Peyer's patch (tissue), 4 donors: ENCODE data around the gene CAMK2N1. TPM values are rescaled to one million over a fixed set of nuclear protein-coding genes. Genes with fewer than 3 reads are reported as not detected.

Experiments
- DNase-seq, 3 donors: peaks; one replicate each; pipeline ENCODE4 v3.0.0-alpha.2; 2017 to 2019
- H3K27ac ChIP-seq, 4 donors: fragments of 200-600 bp; sonication (generic); one replicate each; pipeline ENCODE4 v1.5.1; 2016 to 2019
- H3K27me3 ChIP-seq, 2 donors: fragments of 200-600 bp; sonication (generic); one replicate each; pipeline ENCODE4 v1.5.1; 2019
- H3K36me3 ChIP-seq, 3 donors: fragments of 200-600 bp; sonication (generic); one replicate each; pipeline ENCODE4 v1.5.1; 2016 to 2019
- H3K4me1 ChIP-seq, 4 donors: fragments of 200-600 bp; sonication (generic); one replicate each; pipeline ENCODE4 v1.5.1; 2016 to 2019
- H3K4me3 ChIP-seq, 4 donors: fragments of 200-600 bp; sonication (generic); 1 replicate in 3 of 4; 2 replicates in 1 of 4; pipeline ENCODE4 v1.5.1; 2016 to 2019; ENCODE audit warnings: mild to moderate bottlenecking in 1 of 4
- H3K9me3 ChIP-seq, 4 donors: fragments of 200-600 bp; sonication (generic); one replicate each; pipeline ENCODE4 v1.5.1; 2016 to 2019; ENCODE audit warnings: mild to moderate bottlenecking in 1 of 4
- POLR2A ChIP-seq, 2 donors: fragments of 450-650 bp; IDR thresholded peaks; one replicate each; pipeline ENCODE4 v1.5.1; 2017; ENCODE audit warnings: antibody characterized with exemption in 2 of 2, mild to moderate bottlenecking in 2 of 2, moderate library complexity in 2 of 2
- total RNA-seq, 4 donors: library from RNA; depleted of rRNA; stranded (reverse); fragments of >200 nt; gene quantifications; one replicate each; pipeline ENCODE4 v1.1.0, GENCODE V29; 2016
- TF ChIP-seq, protein P1 (sequence below), 6 experiments: fragments of 450-650 bp in 4 of 6; fragments of 200-600 bp in 2 of 6; sonication (generic) in 1 of 6; IDR thresholded peaks; one replicate each; pipeline ENCODE4 v1.5.1; 2017 to 2019; ENCODE audit warnings: antibody characterized with exemption in 6 of 6, mild to moderate bottlenecking in 3 of 6, moderate library complexity in 1 of 6

The CAMK2N1 gene
- total RNA-seq, 4 donors from 2014 or later = 18.2 to 89.7 (median 75.1) TPM

DNA sequence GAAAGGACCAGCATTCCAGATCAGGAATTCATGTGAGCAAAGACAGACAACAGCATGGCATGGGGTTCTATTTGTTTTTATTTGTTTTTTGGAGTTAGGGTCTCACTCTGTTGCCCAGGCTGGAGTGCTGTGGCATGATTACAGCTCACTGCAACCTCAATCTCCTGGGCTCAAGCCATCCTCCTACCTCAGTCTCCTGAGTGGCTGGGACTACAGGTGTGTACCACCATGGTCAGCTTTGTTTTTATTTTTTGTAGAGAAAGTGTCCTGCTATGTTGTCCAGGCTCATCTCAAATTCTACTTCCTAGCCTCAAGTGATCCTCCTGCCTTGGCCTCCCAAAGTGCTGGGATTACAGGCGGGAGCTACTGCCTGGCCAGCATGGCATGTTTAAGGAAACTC lies 9.7 kb upstream of the CAMK2N1 start:
- Histone ChIP-seq H3K27me3 (no peaks in the 10 kb centered on the region), H3K27ac (no peak overlapping the region), H3K36me3 (peaks cover 0 to 28% (median 0%) of the 10 kb centered on the region in 3 donors), H3K4me1 (peaks cover 0 to 8% (median 5%) of the 10 kb centered on the region in 4 donors), H3K9me3 (no peaks in the 10 kb centered on the region), H3K4me3 (no peak overlapping the region)
- no peak for DNase-seq
- TF ChIP-seq, protein P1, sequence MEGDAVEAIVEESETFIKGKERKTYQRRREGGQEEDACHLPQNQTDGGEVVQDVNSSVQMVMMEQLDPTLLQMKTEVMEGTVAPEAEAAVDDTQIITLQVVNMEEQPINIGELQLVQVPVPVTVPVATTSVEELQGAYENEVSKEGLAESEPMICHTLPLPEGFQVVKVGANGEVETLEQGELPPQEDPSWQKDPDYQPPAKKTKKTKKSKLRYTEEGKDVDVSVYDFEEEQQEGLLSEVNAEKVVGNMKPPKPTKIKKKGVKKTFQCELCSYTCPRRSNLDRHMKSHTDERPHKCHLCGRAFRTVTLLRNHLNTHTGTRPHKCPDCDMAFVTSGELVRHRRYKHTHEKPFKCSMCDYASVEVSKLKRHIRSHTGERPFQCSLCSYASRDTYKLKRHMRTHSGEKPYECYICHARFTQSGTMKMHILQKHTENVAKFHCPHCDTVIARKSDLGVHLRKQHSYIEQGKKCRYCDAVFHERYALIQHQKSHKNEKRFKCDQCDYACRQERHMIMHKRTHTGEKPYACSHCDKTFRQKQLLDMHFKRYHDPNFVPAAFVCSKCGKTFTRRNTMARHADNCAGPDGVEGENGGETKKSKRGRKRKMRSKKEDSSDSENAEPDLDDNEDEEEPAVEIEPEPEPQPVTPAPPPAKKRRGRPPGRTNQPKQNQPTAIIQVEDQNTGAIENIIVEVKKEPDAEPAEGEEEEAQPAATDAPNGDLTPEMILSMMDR (IDR thresholded peaks at IDR 0.05) = no peak
- TF ChIP-seq POLR2A (IDR thresholded peaks at IDR 0.05) = no peak

GRCh38 chr1:20494609-20495311 lies 8.8 kb upstream of the CAMK2N1 start:
- Histone ChIP-seq H3K27me3 (no peaks in the 10 kb centered on the region), H3K9me3 (no peaks in the 10 kb centered on the region), H3K4me3 (no peak overlapping the region), H3K4me1 (peaks cover 0 to 8% (median 5%) of the 10 kb centered on the region in 4 donors), H3K36me3 (peaks cover 0 to 18% (median 0%) of the 10 kb centered on the region in 3 donors), H3K27ac (no peak overlapping the region)
- TF ChIP-seq, protein P1 (IDR thresholded peaks at IDR 0.05) = no peak
- TF ChIP-seq POLR2A (IDR thresholded peaks at IDR 0.05) = no peak
- DNase-seq = peak in 1 of 3 donors; percentile 41

DNA sequence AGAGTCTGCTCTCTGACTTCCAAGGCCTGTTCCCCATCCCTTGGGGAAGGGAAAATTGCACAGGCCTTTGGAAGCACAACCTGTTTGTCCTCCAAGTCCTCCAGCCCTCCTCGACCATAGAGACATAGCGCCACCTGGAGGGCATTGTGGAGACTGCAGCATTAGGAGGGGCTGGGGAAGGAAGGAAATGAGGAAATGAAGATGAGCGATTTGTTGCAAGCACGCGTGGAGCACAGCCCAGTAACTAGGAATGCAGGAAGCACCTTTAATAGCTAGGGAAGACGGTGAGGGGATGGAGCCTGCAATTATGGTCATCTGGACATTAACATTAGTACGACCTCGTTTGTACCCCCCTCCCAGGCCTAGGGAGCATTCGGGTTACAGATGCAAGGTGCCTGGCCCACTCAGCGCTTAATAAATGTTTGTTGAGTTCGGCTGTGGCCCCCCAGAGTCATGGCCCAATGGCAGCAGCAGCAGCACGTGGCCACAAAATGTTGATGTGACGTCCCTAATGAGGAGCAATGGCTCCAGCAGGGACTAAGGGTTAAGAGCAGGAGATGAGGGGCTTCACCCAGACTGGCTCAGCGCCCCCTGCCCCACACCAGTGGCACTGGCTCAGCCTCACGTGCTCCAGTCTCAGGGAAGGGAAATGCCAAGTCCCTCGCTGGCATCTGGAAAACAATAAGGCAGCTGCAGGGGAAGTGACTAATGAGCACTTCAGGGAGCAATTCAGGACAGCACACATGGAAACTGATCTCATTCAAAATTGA lies 8.0 kb upstream of the CAMK2N1 start:
- H3K4me1 ChIP-seq = peaks cover 0 to 8% (median 6%) of the 10 kb centered on the region in 4 donors
- H3K36me3 ChIP-seq = peaks cover 0 to 11% (median 0%) of the 10 kb centered on the region in 3 donors
- TF ChIP-seq POLR2A (IDR thresholded peaks at IDR 0.05) = no peak
- TF ChIP-seq, protein P1 (IDR thresholded peaks at IDR 0.05) = peak; percentile 85 to 99 (median 98)
- H3K4me3 ChIP-seq = peak overlapping the region in 1 of 4 donors; percentile 4
- H3K27ac ChIP-seq = no peak overlapping the region
- H3K9me3 ChIP-seq = no peaks in the 10 kb centered on the region
- DNase-seq = peak; percentile 89 to 95 (median 91)
- no peaks in the 10 kb centered on the region for H3K27me3 ChIP-seq

- Histone ChIP-seq H3K9me3 (no peaks in the 10 kb centered on the region), H3K4me3 (no peak overlapping the region), H3K36me3 (peaks cover 0 to 7% (median 0%) of the 10 kb centered on the region in 3 donors), H3K27ac (no peak overlapping the region), H3K4me1 (peaks cover 0 to 14% (median 6%) of the 10 kb centered on the region in 4 donors), H3K27me3 (no peaks in the 10 kb centered on the region)
- TF ChIP-seq, protein P1 (IDR thresholded peaks at IDR 0.05) = no peak
- TF ChIP-seq POLR2A (IDR thresholded peaks at IDR 0.05) = no peak
- no peak for DNase-seq
These were observed 7.3 kb upstream of the CAMK2N1 start for GRCh38 chr1:20493309-20493708.

DNA sequence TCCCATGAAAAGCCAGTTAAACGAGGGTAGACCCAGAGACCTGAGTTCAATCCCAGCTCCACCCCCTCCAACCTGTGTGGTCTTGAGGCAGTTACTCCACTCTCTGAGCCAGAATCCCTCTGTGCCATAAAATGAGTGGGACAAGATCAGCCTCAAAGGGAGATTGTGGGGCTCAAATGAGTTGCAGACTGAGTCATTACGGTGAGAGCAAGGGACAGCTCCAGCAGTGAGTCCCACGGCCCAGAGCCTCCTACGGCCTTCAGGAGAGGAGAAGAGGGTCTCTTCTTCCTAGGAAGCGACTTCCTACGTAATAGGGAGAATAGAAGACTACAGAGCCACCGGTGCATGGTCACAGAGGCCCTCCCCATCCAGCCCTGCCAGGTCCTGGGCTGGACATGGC lies 6.7 kb upstream of the CAMK2N1 start:
- H3K27ac ChIP-seq = no peak overlapping the region
- peaks cover 0 to 1% (median 0%) of the 10 kb centered on the region in 3 donors for H3K36me3 ChIP-seq
- peaks cover 0 to 17% (median 6%) of the 10 kb centered on the region in 4 donors for H3K4me1 ChIP-seq
- TF ChIP-seq, protein P1 (IDR thresholded peaks at IDR 0.05) = no peak
- TF ChIP-seq POLR2A (IDR thresholded peaks at IDR 0.05) = no peak
- no peaks in the 10 kb centered on the region for H3K9me3 ChIP-seq
- H3K4me3 ChIP-seq = no peak overlapping the region
- DNase-seq = no peak
- no peaks in the 10 kb centered on the region for H3K27me3 ChIP-seq
